HG03439 (cell line): ENCODE results near the gene RAX2.
"Not testable (repeated sequence)": the region's sequence is repeated elsewhere in the genome, so short reads cannot be mapped to it uniquely, and the experiment has no call there.

Experiments
- ATAC-seq: cut with Tn5 transposase; IDR thresholded peaks from one replicate; pipeline ENCODE4 v1.9.1; 2021; ENCODE audit warnings: mild to moderate bottlenecking, moderate library complexity; ENCODE audit not compliant: unreplicated experiment

The RAX2 gene

GRCh38 chr19:3761382-3762129 is 10.5 kb downstream of the RAX2 start, which contains the start of gene APBA3:
TSS of gene APBA3 (minus strand) at chr19:3761692. CDS start at chr19:3760264, 1,428 bp downstream.
- peak; percentile 48 for ATAC-seq

GRCh38 chr19:3760871-3761361 is 11.1 kb downstream of the RAX2 start:
- ATAC-seq = no peak

GRCh38 chr19:3759482-3760254 is 12.4 kb downstream of the RAX2 start:
- ATAC-seq = no peak

- ATAC-seq = not testable (repeated sequence)
Measured at GRCh38 chr19:3758297-3758696, 13.7 kb downstream of the RAX2 start.

GRCh38 chr19:3757705-3758104 is 14.3 kb downstream of the RAX2 start:
- not testable (repeated sequence) for ATAC-seq

- no peak for ATAC-seq
Measured at GRCh38 chr19:3753631-3754410, 18.2 kb downstream of the RAX2 start.

GRCh38 chr19:3752492-3752891 is 19.5 kb downstream of the RAX2 start:
- no peak for ATAC-seq

- no peak for ATAC-seq
Measured at GRCh38 chr19:3751236-3751635, 20.8 kb downstream of the RAX2 start.

GRCh38 chr19:3750211-3750610 is 21.8 kb downstream of the RAX2 start:
- ATAC-seq = no peak

GRCh38 chr19:3748965-3749364 is 23.1 kb downstream of the RAX2 start:
- ATAC-seq = no peak

- no peak for ATAC-seq
Measured at GRCh38 chr19:3746371-3747056, 25.5 kb downstream of the RAX2 start.

- ATAC-seq = no peak
Measured at GRCh38 chr19:3745363-3746045, 26.5 kb downstream of the RAX2 start.

- no peak for ATAC-seq
Measured at GRCh38 chr19:3743486-3743885, 28.5 kb downstream of the RAX2 start.

GRCh38 chr19:3740431-3740830 is 31.6 kb downstream of the RAX2 start:
- no peak for ATAC-seq

- no peak for ATAC-seq
Measured at GRCh38 chr19:3738477-3739220, 33.4 kb downstream of the RAX2 start.

- no peak for ATAC-seq
Measured at GRCh38 chr19:3737487-3738205, 34.4 kb downstream of the RAX2 start.

GRCh38 chr19:3736106-3736724 is 35.8 kb downstream of the RAX2 start:
- ATAC-seq = no peak

GRCh38 chr19:3734310-3734600 is 37.8 kb downstream of the RAX2 start:
- no peak for ATAC-seq
